ENCODE measurements around the gene NKIRAS1. TPM values are rescaled to one million over a fixed set of nuclear protein-coding genes. Genes with fewer than 3 reads are reported as not detected.
A peak's percentile ranks its signal among the peaks of the same experiment; 100 is the strongest.

Gene NKIRAS1
- 8.9 TPM for total RNA-seq (2021; ENCODE audit: unreplicated experiment)
- 4.7 TPM for polyA plus RNA-seq (2012; ENCODE audit: insufficient read length)
- Bru-seq, nascent RNA, result percentile 58 among the genes with signal in this experiment
- BruChase-seq, experiment 1, labeled RNA remaining after a 2-hour chase, result percentile 56 among the genes with signal in this experiment
- percentile 52 among the genes with signal in this experiment for BruChase-seq, experiment 2, labeled RNA remaining after a 6-hour chase
- long read RNA-seq, transcript NKIRAS1-206 (5 exons, 2,014 nt), result major isoform, 19 of 26 reads
- long read RNA-seq, partial matches to known transcripts, result 0 of 26 reads
- long read RNA-seq, other reads (novel, unspliced or antisense), result 5 of 26 reads

GRCh38 chr3:23916886-23917678, at the start of gene NKIRAS1, which contains the start of gene RPL15:
Gene NKIRAS1, minus strand, starts transcription at chr3:23916990. Its CDS starts 6,086 bp downstream, at chr3:23910904.
Gene RPL15, plus strand, starts transcription at chr3:23917132. Its CDS starts 728 bp downstream, at chr3:23917860.
- peak within 1 kb of the TSS; percentile 92 to 95 for H3K4me3 ChIP-seq (ENCODE audit: low read depth in 2 of 2, low read length in 2 of 2)
- H3K4me1 ChIP-seq (ENCODE audit: control insufficient read depth, insufficient read depth, low read length), result peaks cover 24% of the 10 kb centered on the region
- H3K36me3 ChIP-seq (ENCODE audit: control insufficient read depth, insufficient read depth, low read length), result peaks cover 24% of the 10 kb centered on the region
- H3K9me3 ChIP-seq (ENCODE audit: control insufficient read depth, insufficient read depth, low read depth, low read length), result no peaks in the 10 kb centered on the region
- intact Hi-C loops (cut with micrococcal nuclease; ENCODE audit: unreplicated experiment), result no loop called here
- BruUV-seq (replicated peaks), result no TSS peak
- TF ChIP-seq POLR2AphosphoS5 (IDR thresholded peaks at IDR 0.05; ENCODE audit: low read depth, low read length) (peak; percentile 98), TCF7L2 (IDR thresholded peaks at IDR 0.05; ENCODE audit: low read depth, low read length) (peak; percentile 86), SIN3A (IDR thresholded peaks at IDR 0.05; ENCODE audit: borderline replicate concordance, insufficient read depth, low read depth, low read length) (no peak), REST (IDR thresholded peaks at IDR 0.05; ENCODE audit: insufficient read depth in 1 of 2, low read depth in 2 of 2, low read length in 1 of 2) (0 out of 4 replicates have a peak, but pooled peaks of 1 of the 2 experiments have one; percentile 65), CTCF (IDR thresholded peaks at IDR 0.05) (no peak)
- H3K27ac ChIP-seq (ENCODE audit: low read length), result peak within 1 kb of the TSS; percentile 89
- ChIA-PET CTCF (no interaction called here), POLR2A (interaction anchor here (0.6 to 0.9 kb wide), 2 partner anchors 25 to 28 kb away, joined by 3 read pairs; no protein-coding TSS in a partner anchor)
- no peaks in the 10 kb centered on the region for H3K27me3 ChIP-seq (ENCODE audit: control insufficient read depth, insufficient read depth, low read length)
- in situ Hi-C loops (cut with HindIII; ENCODE audit: low pct_unique_long_range_greater_than_20kb, low sequenced_read_pairs), result no loop called here
- peak; percentile 73 for DNase-seq (ENCODE audit: low read depth, low spot score)
- ATAC-seq, result peak; percentile 96

GRCh38 chr3:23966328-23966727, 49.5 kb upstream of the NKIRAS1 start:
- BruUV-seq (replicated peaks), result no TSS peak
- POLR2A ChIA-PET, result no interaction called here

More at GRCh38 chr3:23966328-23966727, 49.5 kb upstream of the NKIRAS1 start:
- CTCF ChIA-PET, result no interaction called here
- peaks cover 4% of the 10 kb centered on the region; the same call in 1 of the 2 replicates for H3K4me1 ChIP-seq (ENCODE audit: control insufficient read depth, insufficient read depth, low read length)
- no peaks in the 10 kb centered on the region for H3K27me3 ChIP-seq (ENCODE audit: control insufficient read depth, insufficient read depth, low read length)
- TF ChIP-seq CTCF (IDR thresholded peaks at IDR 0.05), result no peak
- no peak for TF ChIP-seq TCF7L2 (IDR thresholded peaks at IDR 0.05; ENCODE audit: low read depth, low read length)
- no peak for TF ChIP-seq POLR2AphosphoS5 (IDR thresholded peaks at IDR 0.05; ENCODE audit: low read depth, low read length)
- no peak overlapping the region for H3K27ac ChIP-seq (ENCODE audit: low read length)
- H3K4me3 ChIP-seq (ENCODE audit: low read depth in 2 of 2, low read length in 2 of 2), result no peak overlapping the region
- no peak for ATAC-seq
- DNase-seq (ENCODE audit: low read depth, low spot score), result no peak
- in situ Hi-C loops (cut with HindIII; ENCODE audit: low pct_unique_long_range_greater_than_20kb, low sequenced_read_pairs), result no loop called here
- H3K36me3 ChIP-seq (ENCODE audit: control insufficient read depth, insufficient read depth, low read length), result no peaks in the 10 kb centered on the region; the same call in 1 of the 2 replicates
- intact Hi-C loops (cut with micrococcal nuclease; ENCODE audit: unreplicated experiment), result no loop called here
- no peaks in the 10 kb centered on the region for H3K9me3 ChIP-seq (ENCODE audit: control insufficient read depth, insufficient read depth, low read depth, low read length)
